Stomach (tissue), 4 donors: ENCODE data around the gene AP1M1.

Source experiments
- CTCF ChIP-seq, 7 experiments: fragments of 450-650 bp in 4 of 7; fragments of 200-600 bp in 3 of 7; sonication (generic) in 3 of 7; IDR thresholded peaks; one replicate each; pipeline ENCODE4 v1.5.1; 2016 to 2019; ENCODE audit warnings: antibody characterized with exemption in 7 of 7, control low read depth in 2 of 7, mild to moderate bottlenecking in 1 of 7
- EP300 ChIP-seq: sonication (generic); formaldehyde crosslinking; IDR thresholded peaks from one replicate; pipeline ENCODE4 v1.6.1; 2017; ENCODE audit warnings: antibody characterized with exemption
- POLR2A ChIP-seq, 4 donors: fragments of 450-650 bp; IDR thresholded peaks; one replicate each; pipeline ENCODE4 v1.6.1; 2016; ENCODE audit warnings: antibody characterized with exemption in 4 of 4, control low read depth in 2 of 4, mild to moderate bottlenecking in 1 of 4, moderate library complexity in 1 of 4
- POLR2AphosphoS5 ChIP-seq, 3 donors: sonication (generic); formaldehyde crosslinking; IDR thresholded peaks; one replicate each; pipeline ENCODE4 v1.6.1; 2016; ENCODE audit warnings: antibody characterized with exemption in 3 of 3

DNA sequence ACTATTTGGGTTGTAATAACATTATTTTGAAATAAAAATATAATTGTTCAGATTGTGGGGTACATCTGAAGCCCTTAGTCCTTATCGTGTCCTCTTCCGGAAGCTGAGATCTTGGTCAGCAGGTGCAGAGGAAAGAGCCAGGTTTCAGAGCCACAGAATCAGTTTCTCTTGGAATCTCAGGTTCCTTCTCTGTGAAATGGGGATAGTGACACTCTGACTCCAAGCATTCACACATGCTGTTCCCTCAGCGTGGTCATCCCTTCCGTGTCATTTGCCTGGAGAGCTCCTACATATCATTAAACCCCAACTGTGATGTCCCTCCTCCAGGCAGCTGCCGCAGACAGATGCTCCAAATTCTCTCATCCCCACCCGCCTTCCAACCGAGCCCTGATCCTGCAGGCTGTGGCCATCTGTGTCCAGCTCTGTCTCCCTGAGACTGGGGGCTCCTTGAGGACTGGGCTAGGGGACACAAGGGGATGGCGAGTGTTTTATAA is 59.8 kb downstream of the AP1M1 start:
- no peak for TF ChIP-seq CTCF (IDR thresholded peaks at IDR 0.05)
- no peak for TF ChIP-seq EP300
- TF ChIP-seq POLR2A (IDR thresholded peaks at IDR 0.05) = no peak
- TF ChIP-seq POLR2AphosphoS5 (IDR thresholded peaks at IDR 0.05) = no peak
